ENCODE measurements around the gene GAPDH.

Gene GAPDH

GRCh38 chr12:6533653-6533922 is 729 bp upstream of the GAPDH start:
- Histone ChIP-seq H3K4me3 (ENCODE audit: control insufficient read depth in 1 of 7, extremely low read depth in 1 of 7, insufficient read depth in 4 of 7, low read depth in 2 of 7, low read length in 6 of 7) (peak overlapping the region; percentile 83 to 96 (median 89)), H3K27ac (ENCODE audit: insufficient read depth in 1 of 2, low read depth in 1 of 2, low read length in 2 of 2, poor library complexity in 1 of 2, severe bottlenecking in 2 of 2) (peak overlapping the region; percentile 89 to 94), H3K27me3 (replicated peaks in 2 of 5; ENCODE audit: control insufficient read depth in 4 of 5, insufficient read depth in 5 of 5, low read length in 4 of 5) (no peaks in the 10 kb centered on the region), H3K36me3 (ENCODE audit: control insufficient read depth in 4 of 4, insufficient read depth in 4 of 4, low read length in 3 of 4) (peaks cover 17 to 60% (median 45%) of the 10 kb centered on the region in 4 experiments), H3K4me1 (ENCODE audit: control extremely low read depth in 1 of 4, control insufficient read depth in 4 of 4, insufficient read depth in 4 of 4, low read length in 3 of 4) (peaks cover 5 to 54% (median 52%) of the 10 kb centered on the region in 4 experiments), H3K9me3 (ENCODE audit: control extremely low read depth in 1 of 5, control insufficient read depth in 4 of 5, insufficient read depth in 2 of 5, low read depth in 1 of 5, low read length in 4 of 5) (no peaks in the 10 kb centered on the region)
- CTCF ChIA-PET = interaction anchor here (7.5 to 9.0 kb wide), 2 partner anchors 17 to 109 kb away, joined by 53 to 122 read pairs; partner anchors contain the start of gene IFFO1
- no peak for DNase-seq
- 0% methylated on average over 3 of the region's 9 CpGs for WGBS (ENCODE audit: insufficient coverage)
- POLR2A ChIA-PET = interaction anchor here (0.6 to 1.7 kb wide), 5 partner anchors 10 to 207 kb away, joined by 3 to 13 read pairs (median 4); partner anchors contain the start of gene MRPL51

GRCh38 chr12:6534695-6534944 is 303 bp downstream of the GAPDH start:
- H3K27ac ChIP-seq (ENCODE audit: insufficient read depth in 1 of 2, low read depth in 1 of 2, low read length in 2 of 2, poor library complexity in 1 of 2, severe bottlenecking in 2 of 2) = peak overlapping the region; percentile 89 to 94
- H3K4me1 ChIP-seq (ENCODE audit: control extremely low read depth in 1 of 4, control insufficient read depth in 4 of 4, insufficient read depth in 4 of 4, low read length in 3 of 4) = peaks cover 5 to 54% (median 53%) of the 10 kb centered on the region in 4 experiments
- H3K27me3 ChIP-seq (replicated peaks in 2 of 5; ENCODE audit: control insufficient read depth in 4 of 5, insufficient read depth in 5 of 5, low read length in 4 of 5) = no peaks in the 10 kb centered on the region
- peak overlapping the region; percentile 83 to 96 (median 89) for H3K4me3 ChIP-seq (ENCODE audit: control insufficient read depth in 1 of 7, extremely low read depth in 1 of 7, insufficient read depth in 4 of 7, low read depth in 2 of 7, low read length in 6 of 7)
- peak in 1 of 3 donors; percentile 85 for DNase-seq
- peaks cover 17 to 59% (median 39%) of the 10 kb centered on the region in 4 experiments for H3K36me3 ChIP-seq (ENCODE audit: control insufficient read depth in 4 of 4, insufficient read depth in 4 of 4, low read length in 3 of 4)
- ChIA-PET POLR2A (interaction anchor here (0.8 to 1.7 kb wide), 8 partner anchors 9 to 208 kb away, joined by 3 to 13 read pairs (median 4); partner anchors contain the start of genes MRPL51 and VAMP1), CTCF (interaction anchor here (0.8 to 9.0 kb wide), 6 partner anchors 16 to 110 kb away, joined by 3 to 122 read pairs (median 8); partner anchors contain the start of genes IFFO1 and MRPL51)
- H3K9me3 ChIP-seq (ENCODE audit: control extremely low read depth in 1 of 5, control insufficient read depth in 4 of 5, insufficient read depth in 2 of 5, low read depth in 1 of 5, low read length in 4 of 5) = no peaks in the 10 kb centered on the region
- 0% methylated on average over 8 of the region's 25 CpGs for WGBS (ENCODE audit: insufficient coverage)

DNA sequence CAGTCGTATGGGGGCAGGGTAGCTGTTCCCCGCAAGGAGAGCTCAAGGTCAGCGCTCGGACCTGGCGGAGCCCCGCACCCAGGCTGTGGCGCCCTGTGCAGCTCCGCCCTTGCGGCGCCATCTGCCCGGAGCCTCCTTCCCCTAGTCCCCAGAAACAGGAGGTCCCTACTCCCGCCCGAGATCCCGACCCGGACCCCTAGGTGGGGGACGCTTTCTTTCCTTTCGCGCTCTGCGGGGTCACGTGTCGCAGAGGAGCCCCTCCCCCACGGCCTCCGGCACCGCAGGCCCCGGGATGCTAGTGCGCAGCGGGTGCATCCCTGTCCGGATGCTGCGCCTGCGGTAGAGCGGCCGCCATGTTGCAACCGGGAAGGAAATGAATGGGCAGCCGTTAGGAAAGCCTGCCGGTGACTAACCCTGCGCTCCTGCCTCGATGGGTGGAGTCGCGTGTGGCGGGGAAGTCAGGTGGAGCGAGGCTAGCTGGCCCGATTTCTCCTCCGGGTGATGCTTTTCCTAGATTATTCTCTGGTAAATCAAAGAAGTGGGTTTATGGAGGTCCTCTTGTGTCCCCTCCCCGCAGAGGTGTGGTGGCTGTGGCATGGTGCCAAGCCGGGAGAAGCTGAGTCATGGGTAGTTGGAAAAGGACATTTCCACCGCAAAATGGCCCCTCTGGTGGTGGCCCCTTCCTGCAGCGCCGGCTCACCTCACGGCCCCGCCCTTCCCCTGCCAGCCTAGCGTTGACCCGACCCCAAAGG is 804 bp downstream of the GAPDH start:
- H3K4me1 ChIP-seq (ENCODE audit: control extremely low read depth in 1 of 4, control insufficient read depth in 4 of 4, insufficient read depth in 4 of 4, low read length in 3 of 4) = peaks cover 5 to 59% (median 58%) of the 10 kb centered on the region in 4 experiments
- DNase-seq = peak; percentile 90 to 96 (median 95)
- H3K4me3 ChIP-seq (ENCODE audit: control insufficient read depth in 1 of 7, extremely low read depth in 1 of 7, insufficient read depth in 4 of 7, low read depth in 2 of 7, low read length in 6 of 7) = peak overlapping the region; percentile 83 to 96 (median 89)
- ChIA-PET POLR2A (interaction anchor here (0.8 to 1.7 kb wide), 8 partner anchors 8 to 209 kb away, joined by 3 to 13 read pairs (median 4); partner anchors contain the start of genes MRPL51 and VAMP1), CTCF (interaction anchor here (0.8 to 9.0 kb wide), 13 partner anchors 12 to 200 kb away, joined by 3 to 122 read pairs (median 4); partner anchors contain the start of genes IFFO1, MRPL51 and NOP2)
- H3K9me3 ChIP-seq (ENCODE audit: control extremely low read depth in 1 of 5, control insufficient read depth in 4 of 5, insufficient read depth in 2 of 5, low read depth in 1 of 5, low read length in 4 of 5) = no peaks in the 10 kb centered on the region
- H3K36me3 ChIP-seq (ENCODE audit: control insufficient read depth in 4 of 4, insufficient read depth in 4 of 4, low read length in 3 of 4) = peaks cover 16 to 59% (median 36%) of the 10 kb centered on the region in 4 experiments
- H3K27ac ChIP-seq (ENCODE audit: insufficient read depth in 1 of 2, low read depth in 1 of 2, low read length in 2 of 2, poor library complexity in 1 of 2, severe bottlenecking in 2 of 2) = peak overlapping the region; percentile 89 to 94
- under 1% methylated on average over 43 of the region's 52 CpGs for WGBS (ENCODE audit: insufficient coverage)
- no peaks in the 10 kb centered on the region for H3K27me3 ChIP-seq (replicated peaks in 2 of 5; ENCODE audit: control insufficient read depth in 4 of 5, insufficient read depth in 5 of 5, low read length in 4 of 5)

DNA sequence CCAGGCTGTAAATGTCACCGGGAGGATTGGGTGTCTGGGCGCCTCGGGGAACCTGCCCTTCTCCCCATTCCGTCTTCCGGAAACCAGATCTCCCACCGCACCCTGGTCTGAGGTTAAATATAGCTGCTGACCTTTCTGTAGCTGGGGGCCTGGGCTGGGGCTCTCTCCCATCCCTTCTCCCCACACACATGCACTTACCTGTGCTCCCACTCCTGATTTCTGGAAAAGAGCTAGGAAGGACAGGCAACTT is 1.3 kb downstream of the GAPDH start:
- Histone ChIP-seq H3K36me3 (ENCODE audit: control insufficient read depth in 4 of 4, insufficient read depth in 4 of 4, low read length in 3 of 4) (peaks cover 12 to 56% (median 31%) of the 10 kb centered on the region in 4 experiments), H3K9me3 (ENCODE audit: control extremely low read depth in 1 of 5, control insufficient read depth in 4 of 5, insufficient read depth in 2 of 5, low read depth in 1 of 5, low read length in 4 of 5) (no peaks in the 10 kb centered on the region), H3K27ac (ENCODE audit: insufficient read depth in 1 of 2, low read depth in 1 of 2, low read length in 2 of 2, poor library complexity in 1 of 2, severe bottlenecking in 2 of 2) (peak overlapping the region; percentile 89 to 94), H3K27me3 (replicated peaks in 2 of 5; ENCODE audit: control insufficient read depth in 4 of 5, insufficient read depth in 5 of 5, low read length in 4 of 5) (no peaks in the 10 kb centered on the region), H3K4me3 (ENCODE audit: control insufficient read depth in 1 of 7, extremely low read depth in 1 of 7, insufficient read depth in 4 of 7, low read depth in 2 of 7, low read length in 6 of 7) (peak overlapping the region; percentile 83 to 96 (median 89)), H3K4me1 (ENCODE audit: control extremely low read depth in 1 of 4, control insufficient read depth in 4 of 4, insufficient read depth in 4 of 4, low read length in 3 of 4) (peaks cover 5 to 64% (median 63%) of the 10 kb centered on the region in 4 experiments)
- ChIA-PET POLR2A (interaction anchor here (1.6 kb wide), 1 partner anchor 65 kb away, joined by 10 read pairs; the partner anchor contains the start of gene VAMP1), CTCF (interaction anchor here (0.8 to 9.0 kb wide), 14 partner anchors 12 to 200 kb away, joined by 3 to 122 read pairs (median 4); partner anchors contain the start of genes IFFO1, MRPL51 and NOP2)
- DNase-seq = no peak
- 0% methylated on average over 5 of the region's 6 CpGs for WGBS (ENCODE audit: insufficient coverage)

GRCh38 chr12:6535960-6536847 is 1.9 kb downstream of the GAPDH start:
- Histone ChIP-seq H3K36me3 (ENCODE audit: control insufficient read depth in 4 of 4, insufficient read depth in 4 of 4, low read length in 3 of 4) (peaks cover 10 to 52% (median 27%) of the 10 kb centered on the region in 4 experiments), H3K9me3 (ENCODE audit: control extremely low read depth in 1 of 5, control insufficient read depth in 4 of 5, insufficient read depth in 2 of 5, low read depth in 1 of 5, low read length in 4 of 5) (no peaks in the 10 kb centered on the region), H3K4me1 (ENCODE audit: control extremely low read depth in 1 of 4, control insufficient read depth in 4 of 4, insufficient read depth in 4 of 4, low read length in 3 of 4) (peaks cover 5 to 68% (median 68%) of the 10 kb centered on the region in 4 experiments), H3K27me3 (replicated peaks in 2 of 5; ENCODE audit: control insufficient read depth in 4 of 5, insufficient read depth in 5 of 5, low read length in 4 of 5) (no peaks in the 10 kb centered on the region), H3K27ac (ENCODE audit: insufficient read depth in 1 of 2, low read depth in 1 of 2, low read length in 2 of 2, poor library complexity in 1 of 2, severe bottlenecking in 2 of 2) (peak overlapping the region; percentile 89 to 94), H3K4me3 (ENCODE audit: control insufficient read depth in 1 of 7, extremely low read depth in 1 of 7, insufficient read depth in 4 of 7, low read depth in 2 of 7, low read length in 6 of 7) (peak overlapping the region in 6 of 7 experiments; percentile 83 to 96 (median 90))
- ChIA-PET CTCF (interaction anchor here (0.5 to 9.0 kb wide), 17 partner anchors 8 to 209 kb away, joined by 3 to 122 read pairs (median 4); partner anchors contain the start of genes IFFO1, MRPL51 and NOP2), POLR2A (interaction anchor here (0.5 to 1.6 kb wide), 2 partner anchors 26 to 66 kb away, joined by 3 to 10 read pairs; partner anchors contain the start of gene VAMP1)
- DNase-seq = no peak
- WGBS (ENCODE audit: insufficient coverage) = 72% methylated on average over 4 of the region's 10 CpGs

- Histone ChIP-seq H3K4me3 (ENCODE audit: control insufficient read depth in 1 of 7, extremely low read depth in 1 of 7, insufficient read depth in 4 of 7, low read depth in 2 of 7, low read length in 6 of 7) (peak overlapping the region in 3 of 7 experiments; percentile 10 to 96 (median 45)), H3K9me3 (ENCODE audit: control extremely low read depth in 1 of 5, control insufficient read depth in 4 of 5, insufficient read depth in 2 of 5, low read depth in 1 of 5, low read length in 4 of 5) (no peaks in the 10 kb centered on the region), H3K27me3 (replicated peaks in 2 of 5; ENCODE audit: control insufficient read depth in 4 of 5, insufficient read depth in 5 of 5, low read length in 4 of 5) (no peaks in the 10 kb centered on the region), H3K36me3 (ENCODE audit: control insufficient read depth in 4 of 4, insufficient read depth in 4 of 4, low read length in 3 of 4) (peaks cover 10 to 56% (median 29%) of the 10 kb centered on the region in 4 experiments), H3K27ac (ENCODE audit: insufficient read depth in 1 of 2, low read depth in 1 of 2, low read length in 2 of 2, poor library complexity in 1 of 2, severe bottlenecking in 2 of 2) (no peak overlapping the region), H3K4me1 (ENCODE audit: control extremely low read depth in 1 of 4, control insufficient read depth in 4 of 4, insufficient read depth in 4 of 4, low read length in 3 of 4) (peaks cover 5 to 67% (median 63%) of the 10 kb centered on the region in 4 experiments)
- CTCF ChIA-PET = interaction anchor here (0.5 to 9.0 kb wide), 20 partner anchors 9 to 210 kb away, joined by 3 to 122 read pairs (median 4); partner anchors contain the start of genes IFFO1, MRPL51, NOP2 and VAMP1
- no peak for DNase-seq
- WGBS (ENCODE audit: insufficient coverage) = 86% methylated on average over 10 of the region's 19 CpGs
- POLR2A ChIA-PET = interaction anchor here (1.2 to 2.3 kb wide), 2 partner anchors 16 to 67 kb away, joined by 4 to 16 read pairs; partner anchors contain the start of gene VAMP1
Observed at GRCh38 chr12:6536894-6537579, 2.7 kb downstream of the GAPDH start.
